AG04450 (cell line): ENCODE measurements around the gene SLC2A1. TPM values are rescaled to one million over a fixed set of nuclear protein-coding genes. Genes with fewer than 3 reads are reported as not detected.
A peak's percentile ranks its signal among the peaks of the same experiment; 100 is the strongest.

ENCODE experiments used
- CTCF ChIA-PET: fragments of 300-600, 350-600 bp; formaldehyde crosslinking; extraction: SDS; loops from one replicate; lab custom pipeline; 2022; ENCODE audit warnings: antibody characterized with exemption, inconsistent platforms; lab: Charles Lee
- POLR2A ChIA-PET: fragments of 350-600 bp; formaldehyde crosslinking; extraction: SDS; loops from one replicate; lab custom pipeline; 2021; ENCODE audit warnings: antibody characterized with exemption, inconsistent platforms; lab: Yijun Ruan, JAX
- DNase-seq: peaks from one replicate; pipeline ENCODE4 v3.0.0-alpha.2; 2011; ENCODE audit warnings: low read depth, low spot score
- H3K27ac ChIP-seq: one replicate; pipeline ENCODE4 v1.5.1; 2012; ENCODE audit warnings: low read depth, low read length, control low read depth
- H3K27me3 ChIP-seq: one replicate; pipeline ENCODE4 v1.6.0; 2012; ENCODE audit warnings: low read length; ENCODE audit not compliant: control insufficient read depth, insufficient read depth
- H3K4me3 ChIP-seq: 2 replicates; pipeline ENCODE4 v1.5.1; 2011; ENCODE audit warnings: mild to moderate bottlenecking, low read depth, low read length, control low read depth
- H3K9me3 ChIP-seq: 2 replicates; pipeline ENCODE4 v1.5.1; 2012; ENCODE audit warnings: low read length; ENCODE audit not compliant: control insufficient read depth, insufficient read depth
- CTCF ChIP-seq: IDR thresholded peaks from 2 replicates; pipeline ENCODE4 v1.5.1; 2011; ENCODE audit warnings: low read depth, low read length, control low read depth, inconsistent platforms
- polyA plus RNA-seq: library from polyadenylated mRNA; depleted of rRNA; stranded (reverse); fragments of >200 nt; gene quantifications from 2 replicates; pipeline ENCODE4 v1.2.3, GENCODE V29; 2011

The SLC2A1 gene
- polyA plus RNA-seq, 1 experiment, result 114 TPM

GRCh38 chr1:42998386-42998785, 39.7 kb upstream of the SLC2A1 start:
- POLR2A ChIA-PET, result interaction anchor here (0.7 kb wide), 2 partner anchors 154 to 177 kb away, joined by 4 read pairs; no protein-coding TSS in a partner anchor
- no peak for TF ChIP-seq CTCF
- H3K4me3 ChIP-seq, result no peak overlapping the region
- no peak overlapping the region for H3K27ac ChIP-seq
- CTCF ChIA-PET, result no interaction called here
- H3K27me3 ChIP-seq, result no peaks in the 10 kb centered on the region
- peak; percentile 16 for DNase-seq
- H3K9me3 ChIP-seq, result no peaks in the 10 kb centered on the region

GRCh38 chr1:42996384-42996970, 37.8 kb upstream of the SLC2A1 start:
- CTCF ChIA-PET, result interaction anchor here (1.0 kb wide), 1 partner anchor 78 kb away, joined by 3 read pairs; no protein-coding TSS in a partner anchor
- Histone ChIP-seq H3K9me3 (no peaks in the 10 kb centered on the region), H3K27me3 (no peaks in the 10 kb centered on the region), H3K4me3 (no peak overlapping the region), H3K27ac (no peak overlapping the region)
- DNase-seq, result no peak
- POLR2A ChIA-PET, result no interaction called here
- TF ChIP-seq CTCF, result no peak

- no peak for DNase-seq
- ChIA-PET CTCF (no interaction called here), POLR2A (no interaction called here)
- no peak for TF ChIP-seq CTCF
- no peaks in the 10 kb centered on the region for H3K27me3 ChIP-seq
- no peak overlapping the region for H3K27ac ChIP-seq
- H3K4me3 ChIP-seq, result no peak overlapping the region
- no peaks in the 10 kb centered on the region for H3K9me3 ChIP-seq
Observed at GRCh38 chr1:42993502-42994136, 35.0 kb upstream of the SLC2A1 start.

- POLR2A ChIA-PET, result no interaction called here
- Histone ChIP-seq H3K27ac (no peak overlapping the region), H3K9me3 (no peaks in the 10 kb centered on the region), H3K4me3 (no peak overlapping the region), H3K27me3 (no peaks in the 10 kb centered on the region)
- no peak for TF ChIP-seq CTCF
- CTCF ChIA-PET, result no interaction called here
- no peak for DNase-seq
Observed at GRCh38 chr1:42992054-42992571, 33.4 kb upstream of the SLC2A1 start.

GRCh38 chr1:42990757-42991346, 32.2 kb upstream of the SLC2A1 start:
- no peaks in the 10 kb centered on the region for H3K9me3 ChIP-seq
- no peak for DNase-seq
- H3K27ac ChIP-seq, result no peak overlapping the region
- ChIA-PET POLR2A (interaction anchor here (0.6 kb wide), 1 partner anchor 37 kb away, joined by 4 read pairs; no protein-coding TSS in a partner anchor), CTCF (no interaction called here)
- no peak overlapping the region for H3K4me3 ChIP-seq
- H3K27me3 ChIP-seq, result no peaks in the 10 kb centered on the region
- no peak for TF ChIP-seq CTCF
